ENCODE data around the gene GRID2. TPM values are rescaled to one million over a fixed set of nuclear protein-coding genes. Genes with fewer than 3 reads are reported as not detected.

The GRID2 gene
- total and polyA plus RNA-seq, 2 of the 13 experiments (the other 11 are each of a cell fraction or from before 2014, with no cell fraction given), result not detected

GRCh38 chr4:92962831-92963230 is 659.1 kb downstream of the GRID2 start:
- H3K9ac ChIP-seq (ENCODE audit: insufficient read depth, low read depth, low read length), result no peak overlapping the region
- no peaks in the 10 kb centered on the region for H3K4me1 ChIP-seq (ENCODE audit: insufficient read depth, low read length)
- POLR2A ChIA-PET, result no interaction called here
- DNase-seq (ENCODE audit: low spot score), result no peak
- H3K9me3 ChIP-seq (ENCODE audit: low read length), result no peaks in the 10 kb centered on the region
- no peaks in the 10 kb centered on the region; a peak in 1 of 5 replicates for H3K27me3 ChIP-seq (ENCODE audit: control insufficient read depth in 1 of 2, insufficient read depth in 2 of 2, low read length in 2 of 2)
- 48% methylated on average over 2 of the region's 2 CpGs for WGBS (ENCODE audit: low lambda C conversion rate)
- no peak overlapping the region for H3K4me2 ChIP-seq (ENCODE audit: low read depth, low read length)
- H3K4me3 ChIP-seq (replicated peaks in 1 of 3; ENCODE audit: insufficient read depth in 1 of 3, low read depth in 2 of 3, low read length in 3 of 3), result no peak overlapping the region
- no TSS peak for BruUV-seq (replicated peaks)
- in situ Hi-C loops (cut with HindIII; ENCODE audit: extremely low pct_ligation_motif_present, low pct_unique_long_range_greater_than_20kb) (no loop called here), intact Hi-C loops (cut with micrococcal nuclease; ENCODE audit: unreplicated experiment) (no loop called here)
- no peaks in the 10 kb centered on the region for H3K36me3 ChIP-seq (replicated peaks in 1 of 2; ENCODE audit: control insufficient read depth in 1 of 2, insufficient read depth in 2 of 2, low read length in 2 of 2)
- CTCF ChIA-PET (ENCODE audit: low intra/inter-chr PET ratio, low total read pairs), result no interaction called here
- no peak for ATAC-seq
- FAIRE-seq, result no peak
- no peaks in the 10 kb centered on the region for H3K79me2 ChIP-seq (ENCODE audit: insufficient read depth, low read length)
- H4K20me1 ChIP-seq (ENCODE audit: insufficient read depth, low read length), result no peaks in the 10 kb centered on the region
- no peak overlapping the region for H3K27ac ChIP-seq (ENCODE audit: extremely low read length, insufficient read depth, low read length)
- no peak overlapping the region for H2AFZ ChIP-seq (ENCODE audit: low read length)
- TF ChIP-seq, protein P1, sequence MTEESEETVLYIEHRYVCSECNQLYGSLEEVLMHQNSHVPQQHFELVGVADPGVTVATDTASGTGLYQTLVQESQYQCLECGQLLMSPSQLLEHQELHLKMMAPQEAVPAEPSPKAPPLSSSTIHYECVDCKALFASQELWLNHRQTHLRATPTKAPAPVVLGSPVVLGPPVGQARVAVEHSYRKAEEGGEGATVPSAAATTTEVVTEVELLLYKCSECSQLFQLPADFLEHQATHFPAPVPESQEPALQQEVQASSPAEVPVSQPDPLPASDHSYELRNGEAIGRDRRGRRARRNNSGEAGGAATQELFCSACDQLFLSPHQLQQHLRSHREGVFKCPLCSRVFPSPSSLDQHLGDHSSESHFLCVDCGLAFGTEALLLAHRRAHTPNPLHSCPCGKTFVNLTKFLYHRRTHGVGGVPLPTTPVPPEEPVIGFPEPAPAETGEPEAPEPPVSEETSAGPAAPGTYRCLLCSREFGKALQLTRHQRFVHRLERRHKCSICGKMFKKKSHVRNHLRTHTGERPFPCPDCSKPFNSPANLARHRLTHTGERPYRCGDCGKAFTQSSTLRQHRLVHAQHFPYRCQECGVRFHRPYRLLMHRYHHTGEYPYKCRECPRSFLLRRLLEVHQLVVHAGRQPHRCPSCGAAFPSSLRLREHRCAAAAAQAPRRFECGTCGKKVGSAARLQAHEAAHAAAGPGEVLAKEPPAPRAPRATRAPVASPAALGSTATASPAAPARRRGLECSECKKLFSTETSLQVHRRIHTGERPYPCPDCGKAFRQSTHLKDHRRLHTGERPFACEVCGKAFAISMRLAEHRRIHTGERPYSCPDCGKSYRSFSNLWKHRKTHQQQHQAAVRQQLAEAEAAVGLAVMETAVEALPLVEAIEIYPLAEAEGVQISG (CRISPR knock-in tag; IDR thresholded peaks at IDR 0.05), result no peak
- TF ChIP-seq EED (CRISPR knock-in tag; IDR thresholded peaks at IDR 0.05), result no peak
- TF ChIP-seq ZNF234 (CRISPR knock-in tag; conservative IDR thresholded peaks at IDR 0.05), result no peak
- TF ChIP-seq ZC3H4 (CRISPR knock-in tag; IDR thresholded peaks at IDR 0.05; ENCODE audit: borderline replicate concordance), result no peak
- no peak for TF ChIP-seq ARID3A (IDR thresholded peaks at IDR 0.05; ENCODE audit: low read depth, low read length)
- TF ChIP-seq TAF1 (CRISPR knock-in tag; IDR thresholded peaks at IDR 0.05), result no peak
- no peak for TF ChIP-seq ZNF446 (CRISPR knock-in tag; IDR thresholded peaks at IDR 0.05)
- TF ChIP-seq, protein P2, sequence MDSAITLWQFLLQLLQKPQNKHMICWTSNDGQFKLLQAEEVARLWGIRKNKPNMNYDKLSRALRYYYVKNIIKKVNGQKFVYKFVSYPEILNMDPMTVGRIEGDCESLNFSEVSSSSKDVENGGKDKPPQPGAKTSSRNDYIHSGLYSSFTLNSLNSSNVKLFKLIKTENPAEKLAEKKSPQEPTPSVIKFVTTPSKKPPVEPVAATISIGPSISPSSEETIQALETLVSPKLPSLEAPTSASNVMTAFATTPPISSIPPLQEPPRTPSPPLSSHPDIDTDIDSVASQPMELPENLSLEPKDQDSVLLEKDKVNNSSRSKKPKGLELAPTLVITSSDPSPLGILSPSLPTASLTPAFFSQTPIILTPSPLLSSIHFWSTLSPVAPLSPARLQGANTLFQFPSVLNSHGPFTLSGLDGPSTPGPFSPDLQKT (CRISPR knock-in tag; IDR thresholded peaks at IDR 0.05; ENCODE audit: borderline replicate concordance), result no peak
- no peak for TF ChIP-seq ZNF713 (CRISPR knock-in tag; IDR thresholded peaks at IDR 0.05)
- TF ChIP-seq CSRNP2 (CRISPR knock-in tag; conservative IDR thresholded peaks at IDR 0.05; ENCODE audit: low read depth), result no peak
- no peak for TF ChIP-seq PRPF4 (IDR thresholded peaks at IDR 0.05; ENCODE audit: low read depth, low read length, poor library complexity, severe bottlenecking)
- no peak for TF ChIP-seq TEAD2 (CRISPR knock-in tag; IDR thresholded peaks at IDR 0.05)
- no peak for TF ChIP-seq FOXJ3 (CRISPR knock-in tag; IDR thresholded peaks at IDR 0.05; ENCODE audit: borderline replicate concordance)
- TF ChIP-seq ISX (CRISPR knock-in tag; conservative IDR thresholded peaks at IDR 0.05), result no peak
- TF ChIP-seq ZNF788 (CRISPR knock-in tag; IDR thresholded peaks at IDR 0.05; ENCODE audit: borderline replicate concordance), result no peak

Measured in HepG2 (cell line).